ENCODE results near the gene CDH4. TPM values are rescaled to one million over a fixed set of nuclear protein-coding genes. Genes with fewer than 3 reads are reported as not detected.

CDH4 gene
- total RNA-seq, 1 donor from 2014 or later, result not detected

- no peak for DNase-seq (ENCODE audit: low spot score)
- intact Hi-C loops (cut with DNase I), result no loop called here
These were observed 407.9 kb downstream of the CDH4 start for GRCh38 chr20:61659994-61660346.

GRCh38 chr20:61660559-61660958 is 408.5 kb downstream of the CDH4 start:
- DNase-seq (ENCODE audit: low spot score), result no peak
- intact Hi-C loops (cut with DNase I), result no loop called here

- intact Hi-C loops (cut with DNase I), result no loop called here
- no peak for DNase-seq (ENCODE audit: low spot score)
These were observed 409.0 kb downstream of the CDH4 start for GRCh38 chr20:61661025-61661424.

GRCh38 chr20:61661583-61661982 is 409.5 kb downstream of the CDH4 start:
- intact Hi-C loops (cut with DNase I), result no loop called here
- no peak for DNase-seq (ENCODE audit: low spot score)

- no peak for DNase-seq (ENCODE audit: low spot score)
- intact Hi-C loops (cut with DNase I), result no loop called here
These were observed 410.3 kb downstream of the CDH4 start for GRCh38 chr20:61662226-61662967.

- intact Hi-C loops (cut with DNase I), result no loop called here
- DNase-seq (ENCODE audit: low spot score), result no peak
These were observed 410.9 kb downstream of the CDH4 start for GRCh38 chr20:61662968-61663331.

GRCh38 chr20:61663521-61664425 is 411.7 kb downstream of the CDH4 start:
- no peak for DNase-seq (ENCODE audit: low spot score)
- intact Hi-C loops (cut with DNase I), result no loop called here

- no peak for DNase-seq (ENCODE audit: low spot score)
- intact Hi-C loops (cut with DNase I), result no loop called here
These were observed 412.7 kb downstream of the CDH4 start for GRCh38 chr20:61664556-61665320.

- no peak for DNase-seq (ENCODE audit: low spot score)
- intact Hi-C loops (cut with DNase I), result no loop called here
These were observed 413.7 kb downstream of the CDH4 start for GRCh38 chr20:61665528-61666470.

GRCh38 chr20:61666471-61666832 is 414.4 kb downstream of the CDH4 start:
- intact Hi-C loops (cut with DNase I), result no loop called here
- no peak for DNase-seq (ENCODE audit: low spot score)

- DNase-seq (ENCODE audit: low spot score), result no peak
- intact Hi-C loops (cut with DNase I), result no loop called here
These were observed 415.2 kb downstream of the CDH4 start for GRCh38 chr20:61667056-61667792.

- intact Hi-C loops (cut with DNase I), result no loop called here
- no peak for DNase-seq (ENCODE audit: low spot score)
These were observed 416.1 kb downstream of the CDH4 start for GRCh38 chr20:61668065-61668650.

- no peak for DNase-seq (ENCODE audit: low spot score)
- intact Hi-C loops (cut with DNase I), result no loop called here
These were observed 416.9 kb downstream of the CDH4 start for GRCh38 chr20:61668771-61669503.

GRCh38 chr20:61670274-61670673 is 418.2 kb downstream of the CDH4 start:
- intact Hi-C loops (cut with DNase I), result no loop called here
- no peak for DNase-seq (ENCODE audit: low spot score)

- intact Hi-C loops (cut with DNase I), result no loop called here
- DNase-seq (ENCODE audit: low spot score), result no peak
These were observed 419.5 kb downstream of the CDH4 start for GRCh38 chr20:61671559-61671958.

GRCh38 chr20:61673152-61673847 is 421.2 kb downstream of the CDH4 start:
- DNase-seq (ENCODE audit: low spot score), result no peak
- intact Hi-C loops (cut with DNase I), result no loop called here

- no peak for DNase-seq (ENCODE audit: low spot score)
- intact Hi-C loops (cut with DNase I), result no loop called here
These were observed 422.1 kb downstream of the CDH4 start for GRCh38 chr20:61674121-61674520.
